G401.6 (cell line): ENCODE data around the gene RYR3.

ENCODE experiments used
- FAIRE-seq: peaks from 2 replicates; lab custom pipeline; 2012; peaks lifted over from hg19 to GRCh38; lab: Jason Lieb, UNC

Gene RYR3

DNA sequence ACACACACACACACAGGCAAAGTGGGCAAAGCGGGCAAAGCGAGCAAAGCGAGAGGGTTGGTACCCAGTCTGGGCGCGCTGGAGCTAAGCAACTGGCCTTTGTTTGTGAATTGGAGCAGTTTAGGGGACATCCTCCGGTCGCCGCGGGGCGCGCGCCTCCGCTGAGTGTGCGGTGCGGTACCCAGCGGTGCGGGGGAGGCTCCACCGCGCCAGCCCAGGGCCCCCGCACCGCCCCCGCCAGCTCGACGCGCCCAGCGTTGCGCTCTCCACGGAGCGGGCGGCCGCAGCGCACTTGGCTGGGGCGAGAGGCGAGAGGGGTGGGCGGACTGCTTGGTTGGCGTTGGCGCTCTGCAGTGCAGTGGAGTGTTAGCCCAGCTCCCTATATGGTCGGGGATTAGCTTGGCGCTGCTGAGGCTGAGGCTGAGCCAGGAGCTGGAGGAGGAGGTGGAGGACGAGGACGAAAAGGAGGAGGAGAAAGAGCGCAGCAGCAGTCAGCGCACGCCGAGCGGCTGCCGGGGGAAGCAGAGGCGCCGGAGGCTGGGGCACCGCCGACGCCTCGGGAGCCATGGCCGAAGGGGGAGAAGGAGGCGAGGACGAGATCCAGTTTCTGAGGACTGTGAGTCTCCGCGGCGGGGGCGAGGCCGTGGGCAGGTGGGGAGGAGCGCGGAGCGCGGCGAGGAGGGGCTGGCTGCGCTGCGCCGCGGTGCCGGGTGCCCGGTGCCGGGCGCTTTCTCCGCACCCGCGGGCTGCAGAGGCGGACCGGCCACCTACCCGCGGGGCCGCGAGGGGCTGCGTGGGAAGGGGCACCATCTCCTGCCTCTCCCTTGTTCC is at the start of gene RYR3:
RYR3 (plus strand) TSS at position 487 of the 831 bp plus-strand sequence; CDS start at position 566, 79 bp downstream.
- FAIRE-seq = no peak

DNA sequence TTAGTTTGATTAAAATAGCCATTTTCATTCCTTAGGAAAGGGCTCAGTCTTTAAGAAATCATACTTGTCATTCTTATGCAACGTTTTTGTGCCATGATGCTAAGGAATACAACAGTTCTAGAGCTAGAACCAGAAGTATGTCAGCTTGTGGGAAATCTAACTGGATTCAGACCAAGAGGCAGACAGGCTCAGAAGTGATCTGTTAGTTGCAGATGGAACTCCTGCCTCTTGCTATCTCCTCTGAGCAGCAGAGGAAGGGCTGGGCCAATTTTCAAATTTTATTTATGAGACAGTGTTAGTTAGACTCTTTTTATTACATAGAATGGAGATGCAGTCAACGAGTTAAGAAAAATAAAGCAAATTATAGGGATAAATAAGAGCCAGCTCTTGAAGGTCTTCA is 48.5 kb upstream of the RYR3 start:
- FAIRE-seq = no peak

DNA sequence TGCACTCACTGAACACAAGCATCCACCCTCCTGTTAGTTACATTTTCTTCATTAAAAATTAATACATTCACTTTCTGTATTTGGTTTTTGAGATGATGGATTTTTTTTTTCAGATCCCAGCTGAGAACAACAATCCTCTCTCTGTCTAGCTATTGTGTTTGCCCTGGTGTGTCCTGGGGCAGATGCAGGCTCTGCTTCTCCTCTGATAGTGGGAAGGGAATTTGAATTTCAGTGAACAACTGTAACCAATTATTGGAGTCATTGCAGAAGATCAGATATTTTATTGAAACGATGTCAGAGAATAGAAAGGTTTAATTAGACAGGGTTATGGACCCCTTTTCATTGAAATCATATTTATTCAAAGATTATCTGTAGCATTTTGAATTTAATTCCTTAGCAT is 33.1 kb upstream of the RYR3 start:
- FAIRE-seq = no peak

DNA sequence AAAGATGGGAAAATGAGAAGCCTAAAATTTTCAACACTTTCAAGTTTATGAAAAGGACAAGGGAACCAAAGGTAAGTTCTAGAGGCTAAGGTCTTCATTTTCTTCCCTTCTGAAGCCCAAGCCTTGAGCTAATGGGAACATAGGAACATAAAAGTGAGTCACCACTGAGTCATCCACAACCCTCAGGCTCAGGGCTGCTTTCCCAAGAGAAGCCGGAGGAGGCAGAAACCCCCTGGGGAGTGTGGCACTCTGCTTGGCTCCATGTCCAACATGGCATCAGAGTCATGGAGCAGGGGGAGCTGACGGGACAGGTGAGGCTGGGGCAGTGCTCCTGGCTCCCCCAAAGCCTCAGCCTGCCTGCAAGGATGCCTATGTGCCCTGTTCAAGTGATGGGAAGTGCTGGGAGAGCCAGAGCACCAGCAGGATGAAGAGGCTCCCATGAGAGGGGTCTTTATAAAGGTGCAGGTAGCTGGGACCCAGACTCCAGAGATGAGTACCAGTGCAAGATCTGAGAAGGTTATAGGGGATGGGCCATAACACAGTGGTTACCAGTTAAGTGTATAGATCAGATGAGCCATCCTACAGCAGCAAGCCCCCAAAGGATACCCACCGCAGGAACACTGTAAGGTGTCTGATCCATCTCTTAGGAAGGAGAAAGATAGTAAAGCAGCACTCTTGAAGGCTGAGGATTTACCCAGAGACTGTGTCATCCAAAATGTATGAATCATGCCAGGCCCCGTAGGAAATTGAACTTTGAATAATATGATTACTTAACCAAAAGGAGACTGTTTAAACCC is 31.8 kb upstream of the RYR3 start:
- no peak for FAIRE-seq

DNA sequence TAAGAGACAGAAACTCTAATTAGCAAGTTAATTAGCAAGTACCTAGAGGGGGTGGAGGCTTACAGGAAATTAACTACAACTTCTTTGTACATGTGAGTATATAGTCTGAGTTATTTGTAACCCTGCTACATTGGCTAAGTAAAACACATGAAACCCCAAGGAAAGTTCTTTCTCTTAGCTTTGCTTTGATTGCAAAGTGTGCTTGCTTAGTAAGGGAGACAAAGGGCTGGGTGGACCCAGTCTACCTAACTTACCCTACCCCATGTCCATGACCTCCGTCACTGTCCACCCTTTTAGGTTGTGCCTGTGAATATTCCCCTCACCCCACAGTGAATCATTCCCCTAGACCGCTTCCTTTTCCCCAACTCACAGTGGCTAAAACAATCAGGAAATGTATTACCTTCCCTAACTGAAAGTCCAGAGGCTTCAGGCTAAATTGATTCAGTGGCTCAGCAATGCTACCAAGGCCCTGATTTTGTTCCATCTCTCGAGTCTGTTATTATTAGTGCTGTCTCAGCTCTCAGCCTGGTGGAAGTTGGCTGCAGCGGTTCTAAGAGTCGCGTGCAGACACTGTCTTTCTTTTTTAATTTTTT is 31.1 kb upstream of the RYR3 start:
- no peak for FAIRE-seq

DNA sequence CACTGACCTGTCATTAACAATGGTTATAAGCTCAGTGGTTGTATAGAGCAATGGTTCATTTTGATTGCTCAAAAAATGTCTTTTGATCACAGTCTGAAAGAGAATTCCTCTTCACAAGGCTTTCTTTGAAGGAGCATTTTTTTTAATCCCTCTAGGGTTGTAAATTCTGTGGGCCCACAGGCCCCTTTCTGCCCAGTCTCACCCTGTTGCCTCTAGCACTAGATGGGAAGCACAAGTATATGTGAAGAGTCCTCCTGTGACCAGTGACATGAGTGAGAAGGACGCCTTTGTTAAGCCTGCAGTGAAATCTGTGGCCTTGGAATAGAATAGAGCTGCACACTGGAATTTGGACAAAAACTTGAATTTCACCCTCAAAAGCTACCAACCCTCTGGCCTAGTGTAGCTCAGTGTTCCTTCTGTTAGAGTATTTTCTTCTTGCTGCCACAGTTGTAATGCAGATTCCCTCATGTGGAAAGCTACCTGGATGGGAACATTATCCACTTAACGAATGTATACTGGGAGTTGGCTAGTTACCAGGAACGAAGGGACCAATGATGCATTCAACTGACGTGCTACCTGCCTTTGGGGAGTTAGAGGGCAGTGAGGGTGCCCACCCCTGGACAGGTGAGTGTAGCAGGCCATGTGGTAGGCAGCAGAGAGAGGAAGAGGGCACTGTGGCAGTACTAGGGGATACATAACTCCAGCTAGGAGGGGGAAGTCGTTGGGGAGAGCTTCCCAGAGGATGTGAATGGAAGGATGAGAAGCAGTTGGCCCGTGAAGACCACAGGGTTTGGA is 28.3 kb upstream of the RYR3 start:
- FAIRE-seq = no peak

DNA sequence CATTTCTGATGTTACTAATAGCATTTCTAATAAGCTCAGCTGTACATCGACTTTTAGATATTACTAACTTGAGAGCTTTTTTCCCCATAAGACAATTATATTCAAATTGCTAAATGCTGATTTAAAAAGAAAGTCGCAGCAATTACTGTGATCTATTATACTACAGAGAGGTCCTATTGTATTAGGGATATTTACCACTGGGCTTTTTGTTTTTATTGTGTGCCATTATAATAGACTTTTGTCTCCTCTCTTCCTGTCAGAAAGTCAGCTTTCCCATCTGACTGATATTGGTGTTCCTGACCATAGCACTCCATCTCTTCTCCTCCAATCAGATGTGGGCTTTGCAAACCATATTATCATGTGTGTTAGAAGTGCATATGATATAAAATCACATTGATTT is 27.2 kb upstream of the RYR3 start:
- FAIRE-seq = no peak

DNA sequence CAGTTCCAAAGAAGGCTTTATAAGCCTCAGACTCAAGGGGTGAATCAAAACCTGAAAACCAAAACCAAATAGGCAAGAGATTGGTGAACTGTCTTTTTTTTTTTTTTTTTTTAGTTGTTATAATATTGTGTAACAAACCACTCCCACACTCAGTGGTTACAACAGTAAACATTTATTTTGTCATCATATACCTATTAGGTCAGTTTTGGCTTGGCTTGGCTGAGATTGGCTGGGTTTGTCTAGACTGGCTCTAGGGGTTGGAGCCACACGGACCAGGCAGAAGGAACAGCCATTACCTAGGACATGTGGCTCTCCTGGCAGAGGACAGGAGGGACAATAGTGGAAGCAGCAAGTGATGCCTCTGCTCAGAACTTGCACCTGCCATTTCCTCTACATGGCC is 26.4 kb upstream of the RYR3 start:
- FAIRE-seq = no peak

DNA sequence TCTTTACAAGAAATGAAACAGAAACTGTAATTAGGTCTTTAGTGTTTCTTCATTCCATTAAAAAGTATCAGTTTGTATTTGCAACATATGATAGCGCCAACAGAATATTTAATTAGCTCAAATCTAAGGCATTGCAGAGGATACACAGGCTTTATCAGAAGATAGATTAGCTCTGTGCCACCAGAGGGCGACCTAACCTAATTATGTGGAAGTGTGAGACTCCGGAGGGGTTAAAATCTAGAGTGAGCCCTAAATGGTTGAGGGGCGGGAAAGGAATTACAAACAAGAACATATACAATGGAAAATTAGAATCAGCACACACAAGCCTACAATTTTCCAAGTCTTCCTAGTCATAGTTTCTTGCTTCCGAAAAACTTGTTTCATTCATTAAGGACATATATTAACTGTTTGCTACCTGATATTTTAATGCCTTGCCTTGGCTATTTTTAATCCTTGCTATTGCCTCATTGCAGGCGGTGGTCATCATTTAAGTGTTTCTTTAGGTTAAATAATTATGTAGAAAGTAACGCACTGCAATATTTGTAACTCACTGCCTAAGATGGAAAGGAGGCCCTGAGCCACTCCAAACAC is 18.0 kb upstream of the RYR3 start:
- FAIRE-seq = peak; percentile 76

DNA sequence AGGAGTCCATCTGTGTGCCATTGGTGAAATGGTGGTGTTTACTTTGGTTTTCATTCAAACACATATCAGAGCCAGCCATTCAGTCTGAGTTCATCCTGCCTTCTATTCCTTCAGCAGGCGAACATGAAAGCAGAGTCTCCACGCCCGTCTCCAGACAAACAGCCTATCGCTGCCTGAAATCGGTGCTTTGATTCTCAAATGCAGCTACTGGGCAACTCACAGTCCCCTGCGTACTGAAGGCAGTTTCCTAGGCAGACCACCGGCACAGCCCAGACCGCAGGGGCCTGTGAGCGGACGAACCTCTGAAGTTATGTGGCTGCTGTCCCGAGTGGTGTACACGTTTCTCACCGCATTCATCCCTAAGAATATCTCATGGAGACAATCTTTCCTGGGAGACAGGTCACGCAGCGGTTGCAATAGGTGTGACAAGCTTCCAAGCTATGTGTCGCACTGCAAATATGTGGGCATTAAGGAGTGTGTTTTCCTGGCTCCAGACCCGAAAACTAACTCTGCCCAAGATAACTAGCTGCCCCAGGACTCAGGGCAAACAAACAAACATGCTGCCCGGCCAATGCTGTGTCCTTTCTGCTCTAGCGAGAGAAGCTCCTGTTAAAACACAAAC is 16.9 kb upstream of the RYR3 start:
- FAIRE-seq = no peak

DNA sequence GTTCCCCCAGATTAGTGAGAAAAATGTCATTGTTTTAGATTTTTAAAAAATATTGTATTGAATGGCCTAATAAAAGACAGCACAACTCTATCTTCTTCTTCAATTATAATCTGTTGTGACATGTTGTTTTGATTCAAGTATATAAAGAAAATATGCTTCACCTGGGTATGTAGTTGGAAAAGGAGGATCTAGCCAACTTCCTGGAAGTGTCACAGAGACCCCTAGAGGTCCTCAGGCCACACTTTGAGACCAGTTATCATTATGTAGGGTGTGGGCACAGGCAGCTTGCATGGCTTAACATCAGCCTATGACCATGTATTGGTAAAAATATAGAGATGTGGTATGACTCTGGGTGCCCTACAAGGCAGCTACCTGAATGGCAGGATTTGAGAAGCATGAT is 14.7 kb upstream of the RYR3 start:
- no peak for FAIRE-seq

DNA sequence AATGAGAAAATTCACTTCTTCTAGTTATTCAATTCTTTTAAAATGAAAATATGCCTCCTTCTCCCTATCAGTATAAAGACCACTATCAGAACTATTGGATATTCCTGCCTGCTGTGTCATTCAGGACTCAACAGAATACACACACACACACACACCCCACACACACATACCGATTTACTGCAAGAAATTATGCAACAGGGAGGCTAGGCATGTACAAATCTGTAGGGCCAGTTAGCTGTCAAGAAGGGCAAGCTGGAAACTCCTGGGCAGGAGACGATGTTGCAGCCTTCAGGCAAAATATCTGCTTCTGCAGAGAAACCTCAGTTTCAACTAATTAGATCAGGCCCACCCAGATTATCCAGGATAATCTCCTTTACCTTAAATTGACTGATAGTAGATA is 13.9 kb upstream of the RYR3 start:
- FAIRE-seq = no peak

DNA sequence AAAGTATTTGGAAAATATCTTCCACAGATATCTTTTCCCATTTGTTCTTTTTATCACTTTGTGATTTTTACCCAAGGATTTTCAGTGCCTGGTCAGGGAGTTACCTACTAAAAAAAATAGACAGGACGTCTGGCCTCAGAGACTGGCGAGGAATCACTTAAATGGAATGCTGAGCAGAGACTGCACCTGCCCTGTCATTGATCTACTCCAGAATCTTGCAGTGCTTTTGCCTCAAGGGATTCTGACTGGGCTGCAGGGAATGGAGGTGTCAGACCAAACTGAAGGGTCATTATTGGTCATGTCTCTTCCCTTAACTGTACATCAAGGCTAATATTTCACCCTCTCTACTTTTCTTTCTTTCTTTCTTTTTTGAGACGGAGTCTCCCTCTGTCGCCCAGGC is 12.1 kb upstream of the RYR3 start:
- no peak for FAIRE-seq

DNA sequence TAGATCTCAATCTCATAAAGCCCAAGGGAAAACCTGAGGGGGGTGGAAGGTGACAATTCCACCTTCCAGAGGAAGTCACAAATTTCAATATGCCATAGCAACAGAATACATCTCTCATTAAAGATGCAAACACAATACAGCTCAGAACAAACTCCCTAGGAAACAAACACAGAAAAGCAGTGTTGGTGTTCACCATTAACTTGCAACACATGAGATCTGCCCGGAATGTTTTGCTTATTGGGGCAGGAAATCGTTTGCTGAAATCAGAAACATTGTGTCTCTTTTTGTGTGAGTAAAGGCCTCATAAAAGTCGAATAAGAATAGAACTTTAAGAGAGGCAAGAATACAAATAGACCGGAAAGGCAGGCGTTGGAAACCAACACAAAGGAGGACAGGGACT is 5.8 kb upstream of the RYR3 start:
- FAIRE-seq = no peak

DNA sequence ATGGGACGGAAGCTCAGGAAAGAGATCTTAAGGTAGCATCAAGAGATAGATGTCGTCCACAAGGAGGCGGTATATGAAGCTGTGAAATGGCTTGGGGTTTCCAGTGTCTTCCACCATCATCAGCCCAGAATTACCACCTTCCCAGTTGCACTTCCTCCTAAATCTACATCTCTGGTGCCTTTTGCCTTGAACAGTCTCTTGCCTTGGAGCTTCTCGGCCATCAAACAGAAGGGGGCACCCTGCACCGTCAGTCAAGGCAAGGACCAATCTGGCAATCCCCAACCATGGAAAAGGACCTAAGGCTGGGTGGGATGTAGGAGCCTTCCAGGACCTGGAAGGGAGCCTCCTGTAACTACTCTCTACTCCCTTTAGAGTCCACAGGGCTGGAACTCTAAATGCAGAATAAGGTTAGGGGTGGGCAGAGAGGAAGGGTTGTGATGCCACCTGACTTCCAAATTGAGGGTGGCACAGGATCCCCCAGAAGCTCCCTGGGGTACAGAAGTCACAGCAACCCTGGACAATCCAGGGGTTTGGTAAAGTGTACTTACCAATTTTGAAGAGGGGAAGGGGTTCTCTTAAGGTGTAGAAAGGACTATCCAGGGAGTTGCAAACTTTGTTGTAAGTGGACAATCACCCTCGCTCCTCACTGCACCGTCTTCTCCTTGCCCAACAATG is 1.0 kb upstream of the RYR3 start:
- FAIRE-seq = no peak

DNA sequence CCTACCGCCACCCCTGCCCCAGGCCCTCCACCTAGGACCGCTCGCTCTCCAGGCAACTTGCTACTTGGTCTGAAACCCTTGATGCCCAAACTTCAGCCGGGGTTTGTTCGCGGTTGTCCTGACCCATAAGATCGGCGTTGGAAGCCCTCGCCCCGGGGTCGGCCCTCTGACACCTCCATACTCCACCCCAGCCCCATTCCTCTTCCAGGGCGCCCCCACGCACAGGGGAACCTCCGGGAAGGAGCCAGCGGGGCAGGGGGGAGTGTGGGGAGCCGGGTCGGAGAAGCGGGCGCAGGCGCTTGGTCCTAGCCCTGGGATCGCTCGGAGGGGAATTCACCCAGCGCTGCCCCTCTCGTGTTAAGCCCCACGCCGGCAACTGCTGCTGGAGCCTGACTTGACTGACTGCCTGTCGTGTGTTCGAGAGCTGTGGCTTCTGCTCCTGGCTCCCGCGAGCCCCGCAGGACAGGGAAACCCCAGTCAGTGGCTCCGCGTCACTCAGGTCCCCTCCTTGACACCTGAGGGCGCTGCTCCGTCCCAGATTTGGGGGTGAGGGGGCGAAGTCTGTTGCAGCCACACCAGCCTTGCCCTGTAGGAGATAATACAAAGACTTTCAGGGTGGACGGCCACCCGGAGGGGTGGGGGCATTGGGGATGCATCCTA is 675 bp downstream of the RYR3 start:
- no peak for FAIRE-seq

DNA sequence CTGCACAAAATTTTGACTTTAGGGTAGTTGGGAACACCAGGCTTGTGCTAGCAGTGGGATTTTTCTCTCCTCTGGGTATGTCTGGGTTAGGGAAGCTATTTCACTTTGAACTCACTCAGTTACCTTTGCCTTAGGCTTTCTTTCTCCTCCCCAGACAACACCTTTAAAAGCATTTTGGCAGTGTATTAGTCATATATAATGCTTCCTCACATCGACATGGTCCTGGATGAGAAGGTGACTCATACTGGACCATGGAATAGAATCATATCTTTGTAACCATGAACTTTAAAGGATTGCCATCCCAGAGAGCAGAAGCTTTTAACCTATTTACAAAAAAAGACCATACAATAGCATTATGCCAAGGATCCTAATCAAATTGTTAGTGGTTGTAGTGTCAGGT is 2.7 kb downstream of the RYR3 start:
- FAIRE-seq = no peak

DNA sequence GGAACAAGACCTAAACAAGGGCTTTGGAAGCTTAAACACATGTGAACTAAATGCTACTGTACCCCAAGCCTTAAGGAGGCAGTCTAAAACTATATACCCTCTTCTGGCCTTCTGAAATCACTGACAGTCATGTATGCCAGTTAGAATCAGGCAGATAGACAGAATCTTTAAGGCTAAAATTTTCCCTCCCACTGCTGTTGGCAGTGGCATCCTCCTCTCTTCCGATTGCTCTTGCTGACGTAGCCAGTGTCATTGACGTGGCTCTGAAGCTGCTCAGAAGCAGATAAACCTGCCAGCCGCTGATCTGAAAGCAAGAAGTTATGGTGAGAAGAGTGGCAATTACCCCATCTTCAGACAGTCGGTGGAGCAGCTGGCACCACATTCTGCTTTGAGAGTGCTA is 3.3 kb downstream of the RYR3 start:
- no peak for FAIRE-seq

DNA sequence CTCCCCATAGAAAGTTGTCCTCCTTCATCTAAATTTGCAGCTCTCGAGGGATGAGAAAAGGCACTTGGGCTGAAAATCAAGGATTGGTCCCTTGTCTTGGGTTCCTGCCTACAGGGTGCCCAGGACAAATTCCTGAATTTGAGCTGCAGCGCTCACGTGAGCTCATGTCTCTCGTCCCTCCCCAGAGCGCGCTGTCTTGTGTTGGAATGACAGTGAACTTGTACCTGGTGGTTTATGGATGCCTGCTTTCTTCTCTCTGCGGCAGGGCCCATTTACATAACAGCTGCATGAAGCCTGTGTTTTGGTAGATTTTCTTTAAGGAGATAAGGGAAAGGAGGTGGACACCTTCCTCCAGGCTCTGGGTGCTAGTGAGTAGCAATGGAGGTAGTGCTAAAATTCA is 4.3 kb downstream of the RYR3 start:
- FAIRE-seq = no peak

DNA sequence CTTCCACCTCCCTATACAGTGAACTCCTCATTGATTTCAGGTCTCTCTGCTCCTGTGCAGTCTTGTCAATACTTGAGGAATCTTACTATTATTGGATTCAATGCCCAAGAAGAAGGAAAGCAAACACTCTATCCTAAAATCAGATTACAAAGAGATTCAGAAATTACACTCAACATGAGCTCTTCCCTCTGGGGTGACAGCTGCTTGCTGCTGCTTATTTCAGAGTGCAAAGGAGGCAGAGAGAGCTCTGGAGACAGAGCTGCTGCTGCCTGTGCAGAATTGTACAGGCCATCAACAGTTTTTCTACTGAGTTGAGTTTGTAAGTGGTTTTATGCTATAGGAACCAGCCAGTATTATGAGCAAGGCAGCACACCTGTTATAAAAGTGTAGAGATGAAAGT is 7.1 kb downstream of the RYR3 start:
- no peak for FAIRE-seq

DNA sequence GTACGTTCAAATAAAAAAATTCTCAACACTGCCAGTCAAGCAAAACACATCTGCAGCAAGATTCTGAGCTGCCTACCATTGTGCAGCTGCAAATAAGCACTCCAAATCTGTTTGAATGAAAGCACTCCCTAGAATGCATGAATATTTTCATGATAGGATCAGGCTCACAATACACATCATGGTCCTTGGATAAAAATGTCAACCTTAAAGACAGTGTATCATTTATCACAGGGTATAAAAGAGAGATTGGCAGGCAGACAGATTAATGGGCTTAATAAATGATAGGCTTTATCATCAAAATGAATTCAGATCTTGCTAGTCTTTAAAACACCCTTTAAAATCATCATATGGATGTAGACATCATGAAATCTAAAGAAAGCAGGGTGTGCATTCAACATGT is 9.2 kb downstream of the RYR3 start:
- FAIRE-seq = no peak
